K562 (cell line): ENCODE results near the gene DNAJC11. TPM values are rescaled to one million over a fixed set of nuclear protein-coding genes. Genes with fewer than 3 reads are reported as not detected.
A peak's percentile ranks its signal among the peaks of the same experiment; 100 is the strongest.

Experiments
- CREB3 ChIP-seq: fragments of 450-650 bp; conservative IDR thresholded peaks from 2 replicates; pipeline ENCODE4 v1.6.1; 2016; ENCODE audit warnings: missing genetic modification characterization, low read depth, mild to moderate bottlenecking, missing compliant biosample characterization, moderate library complexity
- ELF1 ChIP-seq: fragments of 200-800 bp; sonication (Bioruptor generic); IDR thresholded peaks from 2 replicates; pipeline ENCODE4 v1.6.1; 2016; ENCODE audit warnings: missing genetic modification characterization, missing compliant biosample characterization
- ETS2 ChIP-seq: IDR thresholded peaks from 2 replicates; pipeline ENCODE4 v1.6.1; 2016; ENCODE audit warnings: borderline replicate concordance, missing genetic modification characterization, mild to moderate bottlenecking, moderate library complexity, missing compliant biosample characterization; ENCODE audit not compliant: poor library complexity, severe bottlenecking
- ETV6 ChIP-seq, 3 experiments: fragments of 150-350 bp in 1 of 3; sonication (generic) in 1 of 3; formaldehyde crosslinking in 1 of 3; IDR thresholded peaks; 2 replicates each; pipeline versions ENCODE4 v1.6.1 to v1.8.0; 2014 to 2022; ENCODE audit warnings: borderline replicate concordance in 2 of 3, low read depth in 2 of 3, antibody characterized with exemption in 1 of 3, low read length in 1 of 3, mild to moderate bottlenecking in 1 of 3, missing genetic modification reagents in 1 of 3
- EWSR1 ChIP-seq: fragments of 450-650 bp; IDR thresholded peaks from 2 replicates; pipeline ENCODE4 v1.6.1; 2018; ENCODE audit warnings: borderline replicate concordance, mild to moderate bottlenecking, low read depth, moderate library complexity; ENCODE audit not compliant: partially characterized antibody
- HDAC6 ChIP-seq: IDR thresholded peaks from 2 replicates; pipeline ENCODE4 v1.6.1; 2012; ENCODE audit warnings: low read depth, mild to moderate bottlenecking, control low read depth, inconsistent platforms, low read length, moderate library complexity
- HNRNPH1 ChIP-seq: fragments of 200-400 bp; formaldehyde crosslinking; optimal IDR thresholded peaks from 2 replicates; pipeline ENCODE3; 2017; ENCODE audit warnings: low read depth, mild to moderate bottlenecking, low read length, moderate library complexity
- KHSRP ChIP-seq: fragments of 450-650 bp; IDR thresholded peaks from 2 replicates; pipeline ENCODE4 v1.6.1; 2017
- MCM5 ChIP-seq: fragments of 450-650 bp; IDR thresholded peaks from 2 replicates; pipeline ENCODE4 v1.6.1; 2016; ENCODE audit warnings: low read depth
- MCM7 ChIP-seq, 2 experiments: fragments of 450-650 bp; IDR thresholded peaks; 2 replicates each; pipeline ENCODE4 v1.6.1; 2016 to 2018
- RBM14 ChIP-seq: fragments of 200-400 bp; formaldehyde crosslinking; IDR thresholded peaks from 2 replicates; pipeline ENCODE4 v1.6.1; 2018; ENCODE audit warnings: low read depth, mild to moderate bottlenecking, low read length, moderate library complexity, borderline replicate concordance; ENCODE audit not compliant: insufficient read depth
- SMARCB1 ChIP-seq: IDR thresholded peaks from 2 replicates; pipeline ENCODE4 v1.6.1; 2011; ENCODE audit warnings: improper control_type of control experiment, low read depth; ENCODE audit not compliant: insufficient read length
- ZBED1 ChIP-seq: IDR thresholded peaks from 2 replicates; pipeline ENCODE4 v1.6.1; 2014
- ZBTB17 ChIP-seq: fragments of 450-650 bp; formaldehyde crosslinking; IDR thresholded peaks from 2 replicates; pipeline ENCODE4 v1.4.0; 2020; ENCODE audit warnings: mild to moderate bottlenecking
- ZBTB34 ChIP-seq: fragments of 250-450 bp; sonication (Bioruptor Pico); IDR thresholded peaks from 2 replicates; pipeline ENCODE4 v1.8.0; 2021; ENCODE audit warnings: mild to moderate bottlenecking, moderate library complexity
- ZEB2 ChIP-seq: fragments of 450-650 bp; IDR thresholded peaks from 2 replicates; pipeline ENCODE4 v1.6.1; 2016
- polyA plus RNA-seq, 8 experiments: library from polyadenylated mRNA; depleted of rRNA in 4 of 8; stranded (reverse) in 5 of 8; unstranded in 3 of 8; fragments of >200 nt; fragmentation: Nextera tagmentation in 2 of 8; fragmentation: Illumina TruSeq in 1 of 8; extraction: Ambion mirVana in 2 of 8; extraction: Trizol in 1 of 8; gene quantifications; 2 replicates each; pipeline versions ENCODE4 v1.2.1 to v1.2.3, GENCODE V29; 2011 to 2014; ENCODE audit warnings: inconsistent platforms in 1 of 8, missing spikeins in 1 of 8
- total RNA-seq, 7 experiments: library from RNA; depleted of rRNA in 6 of 7; stranded (reverse); fragments of >200 nt in 6 of 7; fragmentation: Illumina TruSeq in 2 of 7; extraction: Trizol in 2 of 7; gene quantifications; 2 replicates each; pipeline versions ENCODE4 v1.2.1 to v1.2.3, GENCODE V29; 2011 to 2021; ENCODE audit warnings: low replicate concordance in 1 of 7
- TF ChIP-seq, protein P1 (sequence below): fragments of 250-450 bp; sonication (Bioruptor Pico); IDR thresholded peaks from 2 replicates; pipeline ENCODE4 v1.8.0; 2021; ENCODE audit warnings: moderate library complexity, mild to moderate bottlenecking, inconsistent platforms
- TF ChIP-seq, protein P2 (sequence below): sonication (generic); formaldehyde crosslinking; IDR thresholded peaks from 2 replicates; pipeline ENCODE4 v1.8.1; 2023; ENCODE audit warnings: mild to moderate bottlenecking, missing genetic modification reagents, moderate library complexity
- TF ChIP-seq, protein P3 (sequence below): fragments of 250-450 bp; sonication (Bioruptor Pico); IDR thresholded peaks from 2 replicates; pipeline ENCODE4 v1.5.1; 2021; ENCODE audit warnings: mild to moderate bottlenecking

Gene DNAJC11
- total and polyA plus RNA-seq, 9 of the 15 experiments (the other 6 are each of a cell fraction or from before 2014, with no cell fraction given) = 14.1 to 123 (median 76.6) TPM

DNA sequence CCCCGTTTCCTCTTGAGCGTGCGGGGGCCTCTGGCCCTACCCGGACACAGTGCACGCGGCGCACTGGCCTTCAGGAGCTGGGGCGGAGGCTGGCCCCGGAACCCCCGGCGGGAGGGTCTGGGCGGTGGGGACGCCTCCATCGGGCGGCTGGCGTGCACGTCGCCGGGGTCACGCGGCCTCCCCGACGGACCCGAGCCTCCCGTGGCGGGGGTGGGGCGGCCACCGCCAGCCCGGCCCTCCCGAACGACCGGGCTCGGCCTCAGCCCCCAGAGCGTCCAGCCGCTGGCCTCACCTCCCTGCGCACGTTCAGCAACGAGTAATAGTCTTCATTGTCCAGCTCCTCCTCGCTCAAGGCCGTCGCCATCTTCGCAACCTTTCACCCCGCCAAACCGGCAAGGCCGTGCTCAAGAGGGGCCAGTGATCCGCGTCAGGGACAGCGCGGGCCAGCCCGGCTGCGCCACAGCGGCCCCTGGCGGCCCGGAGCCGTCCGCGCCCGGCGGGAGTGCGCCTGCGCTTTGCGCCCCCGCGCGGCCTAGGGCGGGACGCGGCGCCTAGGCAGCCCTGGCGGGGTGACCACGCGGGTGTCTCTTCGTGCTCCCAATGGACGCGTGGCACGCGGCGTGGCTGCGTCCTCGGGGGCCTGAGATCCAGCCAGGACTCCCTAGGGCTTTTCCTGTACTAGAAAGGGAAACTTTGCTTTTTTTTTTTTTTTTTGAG lies at the start of gene DNAJC11 (continued):
- TF ChIP-seq, protein P1, sequence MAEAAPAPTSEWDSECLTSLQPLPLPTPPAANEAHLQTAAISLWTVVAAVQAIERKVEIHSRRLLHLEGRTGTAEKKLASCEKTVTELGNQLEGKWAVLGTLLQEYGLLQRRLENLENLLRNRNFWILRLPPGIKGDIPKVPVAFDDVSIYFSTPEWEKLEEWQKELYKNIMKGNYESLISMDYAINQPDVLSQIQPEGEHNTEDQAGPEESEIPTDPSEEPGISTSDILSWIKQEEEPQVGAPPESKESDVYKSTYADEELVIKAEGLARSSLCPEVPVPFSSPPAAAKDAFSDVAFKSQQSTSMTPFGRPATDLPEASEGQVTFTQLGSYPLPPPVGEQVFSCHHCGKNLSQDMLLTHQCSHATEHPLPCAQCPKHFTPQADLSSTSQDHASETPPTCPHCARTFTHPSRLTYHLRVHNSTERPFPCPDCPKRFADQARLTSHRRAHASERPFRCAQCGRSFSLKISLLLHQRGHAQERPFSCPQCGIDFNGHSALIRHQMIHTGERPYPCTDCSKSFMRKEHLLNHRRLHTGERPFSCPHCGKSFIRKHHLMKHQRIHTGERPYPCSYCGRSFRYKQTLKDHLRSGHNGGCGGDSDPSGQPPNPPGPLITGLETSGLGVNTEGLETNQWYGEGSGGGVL = peak; percentile 50; the same call in 1 of the 2 replicates
- TF ChIP-seq RBM14 (no peak), SMARCB1 (no peak), ETV6 (IDR thresholded peaks at IDR 0.05; ENCODE audit: borderline replicate concordance in 1 of 2, low read depth in 2 of 2, low read length in 1 of 2) (peak in 1 of 2 experiments; percentile 38; a peak in 2 of 4 replicates), ETV6 (CRISPR knock-in tag; IDR thresholded peaks at IDR 0.05; ENCODE audit: borderline replicate concordance) (peak; percentile 99), EWSR1 (no peak), ETS2 (tag) (peak; percentile 83), ZBED1 (0 out of 2 replicates have a peak, but pooled peaks have one; percentile 38), MCM7 (IDR thresholded peaks at IDR 0.05) (no peak), MCM5 (no peak), HNRNPH1 (no peak), ZBTB34 (CRISPR knock-in tag) (0 out of 2 replicates have a peak, but pooled peaks have one; percentile 58), ZEB2 (no peak), ELF1 (tag) (0 out of 2 replicates have a peak, but pooled peaks have one; percentile 32), CREB3 (no peak), KHSRP (no peak), HDAC6 (no peak), ZBTB17 (CRISPR knock-in tag) (0 out of 2 replicates have a peak, but pooled peaks have one; percentile 67)
- TF ChIP-seq, protein P2, sequence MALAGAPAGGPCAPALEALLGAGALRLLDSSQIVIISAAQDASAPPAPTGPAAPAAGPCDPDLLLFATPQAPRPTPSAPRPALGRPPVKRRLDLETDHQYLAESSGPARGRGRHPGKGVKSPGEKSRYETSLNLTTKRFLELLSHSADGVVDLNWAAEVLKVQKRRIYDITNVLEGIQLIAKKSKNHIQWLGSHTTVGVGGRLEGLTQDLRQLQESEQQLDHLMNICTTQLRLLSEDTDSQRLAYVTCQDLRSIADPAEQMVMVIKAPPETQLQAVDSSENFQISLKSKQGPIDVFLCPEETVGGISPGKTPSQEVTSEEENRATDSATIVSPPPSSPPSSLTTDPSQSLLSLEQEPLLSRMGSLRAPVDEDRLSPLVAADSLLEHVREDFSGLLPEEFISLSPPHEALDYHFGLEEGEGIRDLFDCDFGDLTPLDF = peak; percentile 96
- TF ChIP-seq, protein P3, sequence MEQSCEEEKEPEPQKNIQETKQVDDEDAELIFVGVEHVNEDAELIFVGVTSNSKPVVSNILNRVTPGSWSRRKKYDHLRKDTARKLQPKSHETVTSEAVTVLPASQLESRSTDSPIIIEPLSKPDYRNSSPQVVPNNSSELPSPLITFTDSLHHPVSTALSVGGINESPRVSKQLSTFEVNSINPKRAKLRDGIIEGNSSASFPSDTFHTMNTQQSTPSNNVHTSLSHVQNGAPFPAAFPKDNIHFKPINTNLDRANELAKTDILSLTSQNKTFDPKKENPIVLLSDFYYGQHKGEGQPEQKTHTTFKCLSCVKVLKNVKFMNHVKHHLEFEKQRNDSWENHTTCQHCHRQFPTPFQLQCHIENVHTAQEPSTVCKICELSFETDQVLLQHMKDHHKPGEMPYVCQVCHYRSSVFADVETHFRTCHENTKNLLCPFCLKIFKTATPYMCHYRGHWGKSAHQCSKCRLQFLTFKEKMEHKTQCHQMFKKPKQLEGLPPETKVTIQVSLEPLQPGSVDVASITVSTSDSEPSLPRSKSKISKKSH (CRISPR knock-in tag) = no peak
